LNCAP (cell line): ENCODE results near the gene CLBA1.

Source experiments
- CTCF ChIP-seq: fragments of 450-650 bp; IDR thresholded peaks from 2 replicates; pipeline ENCODE4 v1.5.1; 2017; ENCODE audit warnings: mild to moderate bottlenecking

CLBA1 gene

DNA sequence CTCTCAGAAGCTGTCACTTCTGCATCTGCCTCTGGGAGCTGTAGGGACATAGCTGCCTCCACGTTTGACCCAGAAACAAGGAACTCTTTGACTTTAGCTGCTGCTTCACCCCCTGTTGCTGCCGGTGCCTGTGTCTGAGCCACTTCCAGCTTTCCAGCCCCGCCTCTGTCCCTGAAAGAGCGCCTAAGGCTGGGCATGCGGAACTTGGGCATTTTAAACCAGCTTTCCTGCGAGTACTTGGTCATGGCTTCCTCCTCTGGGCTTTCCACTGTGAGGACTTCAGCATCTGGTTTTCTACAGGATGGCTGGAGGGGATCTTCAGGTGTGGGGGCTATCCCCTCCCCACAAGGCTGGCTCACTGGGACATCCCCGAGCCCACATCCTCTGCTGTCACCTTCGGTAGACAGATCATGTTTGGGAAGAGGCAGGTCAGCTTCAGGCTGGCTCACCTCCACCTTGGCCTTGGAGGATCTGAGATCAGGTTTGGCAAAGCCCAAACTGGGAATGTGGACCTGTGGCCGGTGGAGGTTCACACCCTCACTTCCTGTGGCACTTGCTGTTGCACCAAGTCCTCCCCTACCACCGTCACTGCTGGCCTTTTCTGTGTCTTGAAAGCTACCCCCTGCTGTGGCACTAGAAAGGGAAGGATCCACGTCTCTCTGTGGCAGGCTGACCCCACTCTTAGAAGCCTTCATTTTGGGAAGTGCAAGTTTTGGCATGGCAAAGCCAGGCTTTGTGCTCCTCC is 45.8 kb upstream of the CLBA1 start:
- no peak for TF ChIP-seq CTCF

DNA sequence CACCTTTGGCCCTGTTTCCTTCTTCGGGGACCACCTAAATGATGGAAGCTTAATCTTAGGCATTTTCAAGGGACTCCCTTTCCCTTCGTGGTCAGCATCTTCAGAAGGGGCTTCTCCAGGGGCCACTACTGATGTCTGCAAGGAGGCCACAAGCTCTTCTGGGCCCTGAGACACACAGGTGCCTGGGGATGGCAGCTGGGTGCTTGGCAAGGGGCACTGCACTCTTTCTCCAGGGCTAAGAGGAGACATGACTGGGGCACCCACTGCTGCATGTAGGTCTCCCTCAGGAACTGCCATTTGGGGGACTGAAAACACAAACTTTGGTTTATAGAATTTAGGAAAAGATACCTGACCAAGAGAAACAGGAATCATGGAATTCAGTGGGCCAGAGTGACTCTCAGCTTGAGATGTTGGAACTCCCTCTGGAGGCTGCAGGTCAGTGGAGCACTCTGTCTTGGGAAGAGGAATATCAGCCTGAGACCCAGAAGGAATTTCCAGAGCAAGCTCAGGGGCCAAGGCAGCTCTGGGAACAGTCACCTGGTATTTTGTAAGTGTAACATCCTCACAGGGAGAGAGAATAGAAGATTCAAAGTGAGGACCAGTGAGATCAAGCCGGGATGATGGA is 45.0 kb upstream of the CLBA1 start:
- TF ChIP-seq CTCF, result no peak

GRCh38 chr14:104941508-104942365 is 43.9 kb upstream of the CLBA1 start:
- TF ChIP-seq CTCF, result no peak

- TF ChIP-seq CTCF, result no peak
Measured at GRCh38 chr14:104942586-104942985, 43.0 kb upstream of the CLBA1 start.

GRCh38 chr14:104948736-104949031 is 36.9 kb upstream of the CLBA1 start:
- TF ChIP-seq CTCF, result no peak

DNA sequence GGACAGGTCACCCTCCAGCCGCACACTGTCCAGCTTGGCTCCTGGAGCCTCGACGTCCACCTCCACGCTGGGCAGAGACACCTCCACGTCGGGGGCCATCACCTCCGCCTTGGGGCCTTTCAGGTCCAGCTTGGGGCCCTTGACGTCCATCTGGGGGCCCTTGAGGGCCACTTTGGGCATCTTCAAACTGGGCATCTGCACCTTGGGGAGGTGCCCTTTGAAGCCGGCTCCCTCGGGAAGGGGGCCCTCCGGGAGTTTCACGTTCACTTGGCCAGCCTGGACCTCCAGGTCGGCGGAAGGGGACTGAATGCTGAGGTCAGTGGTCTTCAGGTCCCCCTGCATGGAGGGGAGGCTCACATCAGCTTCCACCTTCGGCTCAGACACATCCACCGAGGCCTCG is 35.6 kb upstream of the CLBA1 start:
- TF ChIP-seq CTCF, result no peak

DNA sequence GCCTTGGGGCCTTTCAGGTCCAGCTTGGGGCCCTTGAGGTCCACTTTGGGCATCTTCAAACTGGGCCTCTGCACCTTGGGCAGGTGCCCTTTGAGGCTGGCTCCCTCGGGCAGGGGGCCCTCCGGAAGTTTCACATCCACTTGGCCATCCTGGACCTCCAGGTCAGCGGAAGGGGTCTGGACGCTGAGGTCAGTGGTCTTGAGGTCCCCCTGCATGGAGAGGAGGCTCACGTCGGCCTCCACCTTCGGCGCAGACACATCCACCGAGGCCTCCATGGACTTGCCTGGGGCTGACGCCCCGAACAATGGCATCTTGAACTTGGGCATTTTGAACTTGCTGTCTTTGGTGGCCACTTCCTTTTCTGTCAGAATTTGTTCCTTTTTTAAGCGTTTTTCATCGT is 32.5 kb upstream of the CLBA1 start:
- TF ChIP-seq CTCF, result no peak
